Karpas-422 (cell line): ENCODE measurements around the gene JPH2. TPM values are rescaled to one million over a fixed set of nuclear protein-coding genes. Genes with fewer than 3 reads are reported as not detected.

Source experiments
- DNase-seq: peaks from one replicate; pipeline ENCODE4 v3.0.0-alpha.2; 2015
- H2AFZ ChIP-seq: fragments of 200-600 bp; sonication (generic); 2 replicates; pipeline ENCODE4 v1.6.1; 2014; ENCODE audit warnings: antibody characterized with exemption, low read length, mixed read lengths
- H3K27ac ChIP-seq: fragments of 200-600 bp; sonication (generic); 2 replicates; pipeline ENCODE4 v1.5.1; 2014; ENCODE audit warnings: mild to moderate bottlenecking, low read length, moderate library complexity
- H3K27me3 ChIP-seq: fragments of 200-600 bp; sonication (generic); 2 replicates; pipeline ENCODE4 v1.6.1; 2014; ENCODE audit warnings: low read length, mixed read lengths
- H3K36me3 ChIP-seq: fragments of 200-600 bp; sonication (generic); 2 replicates; pipeline ENCODE4 v1.6.1; 2014; ENCODE audit warnings: low read length, mixed read lengths; ENCODE audit not compliant: insufficient read depth
- H3K4me1 ChIP-seq: fragments of 200-600 bp; sonication (generic); 2 replicates; pipeline ENCODE4 v1.6.1; 2014; ENCODE audit warnings: mild to moderate bottlenecking, low read length, mixed read lengths
- H3K4me2 ChIP-seq: fragments of 200-600 bp; sonication (generic); 2 replicates; pipeline ENCODE4 v1.6.1; 2014; ENCODE audit warnings: low read length, low read depth, mild to moderate bottlenecking; ENCODE audit not compliant: poor library complexity, severe bottlenecking
- H3K4me3 ChIP-seq: fragments of 200-600 bp; sonication (generic); 2 replicates; pipeline ENCODE4 v1.5.1; 2014; ENCODE audit warnings: mild to moderate bottlenecking, antibody characterized with exemption, low read length, mixed read lengths
- H3K79me2 ChIP-seq: fragments of 200-600 bp; sonication (generic); 2 replicates; pipeline ENCODE4 v1.6.1; 2014; ENCODE audit warnings: mild to moderate bottlenecking, low read length, mixed read lengths
- H3K9ac ChIP-seq: fragments of 200-600 bp; sonication (generic); 2 replicates; pipeline ENCODE4 v1.6.0; 2014; ENCODE audit warnings: low read length
- H3K9me2 ChIP-seq: fragments of 200-600 bp; sonication (generic), shearing (Covaris generic); replicated peaks from 2 replicates; pipeline ENCODE4 v1.6.0; 2014; ENCODE audit warnings: mild to moderate bottlenecking, low read length, moderate library complexity; ENCODE audit not compliant: insufficient read depth
- H3K9me3 ChIP-seq: fragments of 300-700, 200-600 bp; sonication (generic); 2 replicates; pipeline ENCODE4 v1.6.1; 2014; ENCODE audit warnings: low read length, mixed read lengths
- H4K20me1 ChIP-seq: fragments of 200-600 bp; sonication (generic); 2 replicates; pipeline ENCODE4 v1.6.1; 2014; ENCODE audit warnings: mild to moderate bottlenecking, antibody characterized with exemption, low read length, low read depth; ENCODE audit not compliant: insufficient read depth
- total RNA-seq: library from RNA; depleted of rRNA; stranded (reverse); fragments of >200 nt; shearing (Covaris generic); gene quantifications from 2 replicates; pipeline ENCODE4 v1.2.3, GENCODE V29; 2014; ENCODE audit warnings: low replicate concordance

JPH2 gene
- total RNA-seq, 1 experiment from 2014 or later = not detected

DNA sequence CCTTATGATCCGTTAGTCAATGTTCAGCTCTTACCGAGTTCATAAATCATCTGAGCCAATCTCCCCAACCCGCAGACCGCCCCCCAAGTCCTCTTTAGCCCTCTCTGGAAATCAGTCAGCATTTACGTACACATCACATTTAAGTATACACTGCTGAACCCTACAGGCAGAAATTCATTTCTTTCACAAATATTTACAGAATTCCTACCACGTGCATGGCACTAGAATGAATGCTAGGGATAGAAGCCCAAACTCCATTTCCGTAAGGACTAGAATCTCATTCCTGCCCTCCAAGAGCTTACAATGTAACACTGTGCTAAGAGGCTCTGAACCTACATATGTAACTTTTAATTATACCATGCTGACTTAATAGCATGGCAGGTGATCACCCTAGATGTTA, 21.8 kb upstream of the JPH2 start:
- Histone ChIP-seq H3K27ac (peak overlapping the region; percentile 65), H3K27me3 (no peaks in the 10 kb centered on the region), H4K20me1 (peaks cover 25% of the 10 kb centered on the region), H3K4me3 (peak overlapping the region; percentile 88), H2AFZ (no peak overlapping the region), H3K36me3 (peaks cover 10% of the 10 kb centered on the region; the same call in 1 of the 2 replicates), H3K9ac (peak overlapping the region; percentile 89), H3K9me3 (no peaks in the 10 kb centered on the region), H3K9me2 (no peaks in the 10 kb centered on the region), H3K79me2 (peaks cover 64% of the 10 kb centered on the region), H3K4me1 (peaks cover 47% of the 10 kb centered on the region), H3K4me2 (peak overlapping the region; percentile 85)
- peak; percentile 52 for DNase-seq

DNA sequence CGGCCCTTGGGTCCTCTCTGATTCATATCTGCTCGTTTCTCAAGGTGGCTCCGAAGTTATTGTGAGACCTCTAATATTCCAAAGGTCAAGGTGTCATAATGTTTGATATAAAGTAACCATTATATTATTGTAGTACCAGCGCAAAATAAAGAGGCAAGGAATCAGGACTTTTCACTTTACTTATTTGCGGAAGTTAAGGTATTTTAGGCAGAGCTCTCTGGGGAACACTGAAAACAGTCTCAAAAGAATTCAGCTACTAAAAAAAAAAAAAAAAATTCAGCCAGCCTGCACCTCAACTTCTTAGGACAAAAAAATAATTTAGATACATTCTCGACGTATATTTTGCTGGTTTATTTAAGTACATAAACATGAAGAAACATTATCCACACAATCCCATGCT, 21.2 kb upstream of the JPH2 start:
- Histone ChIP-seq H2AFZ (no peak overlapping the region), H3K4me1 (peaks cover 47% of the 10 kb centered on the region), H4K20me1 (peaks cover 25% of the 10 kb centered on the region), H3K27ac (peak overlapping the region; percentile 65), H3K9me3 (no peaks in the 10 kb centered on the region), H3K4me3 (peak overlapping the region; percentile 88), H3K79me2 (peaks cover 68% of the 10 kb centered on the region), H3K9ac (peak overlapping the region; percentile 89), H3K36me3 (peaks cover 10% of the 10 kb centered on the region; the same call in 1 of the 2 replicates), H3K4me2 (peak overlapping the region; percentile 85), H3K27me3 (no peaks in the 10 kb centered on the region), H3K9me2 (no peaks in the 10 kb centered on the region)
- DNase-seq = peak; percentile 83

DNA sequence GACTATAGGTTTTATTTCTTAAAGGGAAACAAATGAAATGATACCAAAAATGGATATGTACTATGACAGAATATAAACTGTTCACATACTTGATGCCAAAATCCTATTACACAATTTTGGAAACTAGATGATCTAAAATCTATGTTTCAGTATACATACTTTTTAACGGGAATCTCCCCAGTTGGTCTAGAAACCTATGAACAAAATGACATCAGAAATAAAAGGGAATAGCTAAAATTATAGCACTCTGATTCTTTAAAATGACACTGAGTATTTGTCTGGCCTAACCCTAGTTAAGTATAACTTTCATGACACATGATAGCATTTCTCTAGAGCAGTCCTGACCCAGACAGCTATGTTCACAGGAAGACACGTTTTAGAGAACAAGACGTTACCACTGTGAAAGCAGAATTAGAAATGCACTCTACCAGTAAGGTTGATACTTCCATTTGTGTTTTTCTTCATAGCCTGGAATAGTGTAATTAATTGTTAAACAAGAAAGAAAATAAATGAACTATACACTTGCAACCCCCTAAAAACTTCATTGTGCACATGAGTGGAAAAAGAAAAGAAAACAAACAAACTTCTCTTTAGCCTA, 20.2 kb upstream of the JPH2 start:
- Histone ChIP-seq H3K9me2 (no peaks in the 10 kb centered on the region), H2AFZ (no peak overlapping the region), H3K4me2 (peak overlapping the region; percentile 85), H3K27ac (peak overlapping the region; percentile 65), H3K79me2 (peaks cover 77% of the 10 kb centered on the region), H3K4me3 (peak overlapping the region; percentile 88), H3K36me3 (peaks cover 16% of the 10 kb centered on the region; the same call in 1 of the 2 replicates), H3K27me3 (no peaks in the 10 kb centered on the region), H3K9ac (peak overlapping the region; percentile 12), H3K4me1 (peaks cover 47% of the 10 kb centered on the region), H4K20me1 (peaks cover 25% of the 10 kb centered on the region), H3K9me3 (no peaks in the 10 kb centered on the region)
- peak; percentile 42 for DNase-seq

DNA sequence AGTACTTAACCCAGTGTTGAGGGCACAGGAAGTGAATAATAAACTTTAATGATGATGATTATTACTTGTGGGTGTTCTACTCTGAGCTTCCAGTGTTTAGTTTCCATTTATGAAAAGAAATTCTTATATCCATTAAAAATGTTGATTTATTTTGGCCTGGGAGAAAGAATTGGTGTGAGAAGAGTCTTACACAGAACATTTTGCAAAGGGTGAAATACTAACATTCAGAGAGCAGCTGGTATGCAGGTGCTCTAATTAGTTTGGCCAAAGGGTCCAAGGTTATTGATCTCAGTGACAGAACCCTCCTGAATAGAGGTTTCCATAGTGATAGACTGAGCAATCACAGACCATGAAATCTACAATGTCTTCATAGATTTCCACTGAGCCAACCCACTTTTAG, 19.1 kb upstream of the JPH2 start:
- Histone ChIP-seq H3K9ac (no peak overlapping the region), H3K9me3 (no peaks in the 10 kb centered on the region), H3K4me1 (peaks cover 37% of the 10 kb centered on the region), H2AFZ (no peak overlapping the region), H3K27me3 (no peaks in the 10 kb centered on the region), H3K9me2 (no peaks in the 10 kb centered on the region), H4K20me1 (peaks cover 25% of the 10 kb centered on the region), H3K27ac (no peak overlapping the region), H3K36me3 (peaks cover 27% of the 10 kb centered on the region; the same call in 1 of the 2 replicates), H3K4me2 (no peak overlapping the region), H3K79me2 (peaks cover 88% of the 10 kb centered on the region), H3K4me3 (no peak overlapping the region)
- peak; percentile 12 for DNase-seq

DNA sequence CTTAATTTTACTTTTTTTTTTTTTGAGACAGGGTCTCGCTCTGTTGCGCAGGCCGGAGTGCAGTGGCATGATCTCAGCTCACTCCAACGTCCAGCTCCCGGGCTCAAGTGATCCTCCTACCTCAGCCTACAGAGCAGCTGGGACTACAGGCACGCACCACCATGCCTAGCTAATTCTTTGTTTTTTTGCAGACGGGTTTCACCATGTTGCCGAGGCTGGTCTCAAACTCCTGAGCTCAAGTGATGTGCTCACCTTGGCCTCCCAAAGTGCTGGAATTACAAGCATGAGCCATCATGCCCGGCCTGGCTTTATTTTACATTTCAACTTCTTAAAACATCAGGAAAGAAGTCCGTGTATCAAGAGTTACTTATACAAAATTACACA, 17.8 kb upstream of the JPH2 start:
- H3K27ac ChIP-seq = no peak overlapping the region
- H2AFZ ChIP-seq = no peak overlapping the region
- peaks cover 35% of the 10 kb centered on the region; the same call in 1 of the 2 replicates for H3K36me3 ChIP-seq
- no peaks in the 10 kb centered on the region for H3K27me3 ChIP-seq
- H3K9me2 ChIP-seq = no peaks in the 10 kb centered on the region
- peaks cover 92% of the 10 kb centered on the region for H3K79me2 ChIP-seq
- H3K9me3 ChIP-seq = no peaks in the 10 kb centered on the region
- H3K4me1 ChIP-seq = peaks cover 37% of the 10 kb centered on the region
- peaks cover 27% of the 10 kb centered on the region for H4K20me1 ChIP-seq
- H3K4me2 ChIP-seq = no peak overlapping the region
- H3K9ac ChIP-seq = no peak overlapping the region
- no peak overlapping the region for H3K4me3 ChIP-seq
- no peak for DNase-seq

DNA sequence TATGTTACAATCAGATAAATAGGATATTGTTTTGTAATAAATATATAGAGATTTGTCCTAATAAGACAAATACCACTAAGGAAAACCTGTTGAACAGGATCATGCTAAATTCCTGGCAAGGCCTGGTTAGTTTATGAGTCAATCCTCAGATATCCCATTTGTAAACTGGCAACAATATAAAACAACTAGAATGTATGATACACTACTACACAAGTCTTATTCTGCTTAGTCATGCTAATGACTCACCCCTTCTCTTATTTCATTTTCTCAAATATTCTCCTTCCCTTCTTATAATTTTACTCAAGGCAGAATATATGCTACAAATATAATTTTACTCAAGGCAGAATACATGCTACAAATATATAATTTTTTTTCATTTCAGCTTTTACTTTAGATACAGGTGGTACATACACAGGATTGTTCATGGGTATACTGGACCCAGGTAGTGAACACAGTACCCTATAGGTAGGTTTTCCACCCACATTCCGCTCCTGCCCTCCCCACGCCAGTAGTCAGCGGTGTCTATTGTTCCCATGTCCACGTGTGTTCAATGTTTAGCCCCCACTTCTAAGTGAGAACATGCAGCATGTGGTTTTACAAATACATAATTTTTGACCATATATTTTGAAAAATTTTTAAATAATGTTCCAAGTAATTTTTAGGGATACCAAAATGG, 17.3 kb upstream of the JPH2 start:
- Histone ChIP-seq H3K27me3 (no peaks in the 10 kb centered on the region), H3K9ac (no peak overlapping the region), H3K4me2 (no peak overlapping the region), H3K4me1 (peaks cover 36% of the 10 kb centered on the region), H3K4me3 (no peak overlapping the region), H4K20me1 (peaks cover 26% of the 10 kb centered on the region), H3K9me3 (no peaks in the 10 kb centered on the region), H3K36me3 (peaks cover 39% of the 10 kb centered on the region; the same call in 1 of the 2 replicates), H3K9me2 (no peaks in the 10 kb centered on the region), H3K27ac (peak overlapping the region; percentile 31; the same call in 1 of the 2 replicates), H2AFZ (no peak overlapping the region), H3K79me2 (peaks cover 87% of the 10 kb centered on the region)
- no peak for DNase-seq

DNA sequence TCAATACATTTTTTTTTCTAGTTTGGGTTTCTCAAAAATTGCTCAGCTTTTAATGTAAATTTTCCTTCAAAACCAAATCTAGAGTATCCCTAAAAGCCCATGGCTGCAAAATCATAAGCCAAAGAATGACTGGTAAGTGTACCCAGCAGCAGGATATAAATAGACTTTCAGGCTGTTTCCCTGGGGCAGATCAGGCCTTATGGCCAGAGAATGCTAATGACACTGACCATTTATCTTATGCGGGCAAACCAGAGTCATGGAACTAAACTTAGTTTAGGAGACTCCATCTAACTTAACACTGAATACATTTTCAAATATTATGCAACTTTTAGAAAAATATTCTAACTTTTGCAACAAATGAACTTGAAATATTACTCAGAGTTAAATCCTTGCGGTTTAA, 16.2 kb upstream of the JPH2 start:
- DNase-seq = no peak
- peaks cover 16% of the 10 kb centered on the region for H4K20me1 ChIP-seq
- peaks cover 24% of the 10 kb centered on the region for H3K4me1 ChIP-seq
- H3K4me2 ChIP-seq = no peak overlapping the region
- peaks cover 75% of the 10 kb centered on the region for H3K79me2 ChIP-seq
- no peak overlapping the region for H2AFZ ChIP-seq
- H3K27ac ChIP-seq = no peak overlapping the region
- H3K4me3 ChIP-seq = no peak overlapping the region
- no peaks in the 10 kb centered on the region for H3K27me3 ChIP-seq
- peaks cover 46% of the 10 kb centered on the region; the same call in 1 of the 2 replicates for H3K36me3 ChIP-seq
- no peaks in the 10 kb centered on the region for H3K9me2 ChIP-seq
- H3K9me3 ChIP-seq = no peaks in the 10 kb centered on the region
- H3K9ac ChIP-seq = no peak overlapping the region

DNA sequence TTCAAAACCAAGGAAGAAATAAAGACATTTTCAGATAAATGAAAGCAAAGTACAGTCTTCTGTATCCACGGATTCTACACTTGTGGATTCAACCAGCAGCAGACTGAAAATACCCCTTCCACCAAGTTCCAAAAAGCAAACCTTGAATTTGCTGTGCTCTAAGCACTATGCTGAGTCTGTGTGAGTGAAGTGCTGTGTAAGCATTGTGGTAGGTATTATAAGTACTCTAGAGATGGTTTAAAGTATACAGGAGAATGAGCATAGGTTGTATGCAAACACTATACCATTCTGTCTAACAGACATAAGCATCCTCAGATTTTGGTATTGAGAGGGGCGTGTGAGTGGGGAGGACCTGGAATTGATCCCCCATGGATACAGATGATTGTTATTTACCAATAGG, 14.0 kb upstream of the JPH2 start:
- Histone ChIP-seq H3K27me3 (no peaks in the 10 kb centered on the region), H3K27ac (no peak overlapping the region), H3K4me1 (peaks cover 4% of the 10 kb centered on the region; the same call in 1 of the 2 replicates), H4K20me1 (peaks cover 10% of the 10 kb centered on the region; the same call in 1 of the 2 replicates), H3K36me3 (peaks cover 51% of the 10 kb centered on the region; the same call in 1 of the 2 replicates), H3K9me3 (no peaks in the 10 kb centered on the region), H3K4me2 (no peak overlapping the region), H2AFZ (no peak overlapping the region), H3K9me2 (no peaks in the 10 kb centered on the region), H3K9ac (no peak overlapping the region), H3K79me2 (peaks cover 54% of the 10 kb centered on the region), H3K4me3 (no peak overlapping the region)
- no peak for DNase-seq
